Purkinje cell (primary cell): ENCODE results near the gene LYPD8. TPM values are rescaled to one million over a fixed set of nuclear protein-coding genes. Genes with fewer than 3 reads are reported as not detected.

Experiments used
- polyA plus RNA-seq: library from polyadenylated mRNA; unstranded; fragments of >200 nt; fragmentation: Nextera tagmentation; gene quantifications from 2 replicates; pipeline ENCODE4 v1.2.1, GENCODE V29; 2014

Gene LYPD8
- 3.4 and 6.6 TPM in 2 replicates for polyA plus RNA-seq

GRCh38 chr1:248755517-248755916, at the start of gene LYPD8:
LYPD8 (minus strand) TSS chr1:248755759; CDS start chr1:248751081, 4,678 bp downstream.

GRCh38 chr1:248702714-248703113, 52.8 kb downstream of the LYPD8 start, which contains the start of gene OR14I1:
OR14I1 (minus strand) TSS chr1:248702766.

Other genes with a start within 250 kb of the LYPD8 start
- not detected in 2 replicates for gene OR2G6, start 247.7 kb downstream of the LYPD8 start, polyA plus RNA-seq
- gene OR2T29, start 193.0 kb downstream of the LYPD8 start, polyA plus RNA-seq: not detected in 2 replicates
- gene OR2T34, start 181.0 kb downstream of the LYPD8 start, polyA plus RNA-seq: not detected in 2 replicates
- gene OR2T10, start 158.1 kb downstream of the LYPD8 start, polyA plus RNA-seq: not detected in 2 replicates
- not detected in 2 replicates for gene OR2T11, start 120.7 kb downstream of the LYPD8 start, polyA plus RNA-seq
- not detected in 2 replicates for gene OR2T35, start 110.5 kb downstream of the LYPD8 start, polyA plus RNA-seq
- gene OR2T27, start 100.2 kb downstream of the LYPD8 start, polyA plus RNA-seq: not detected in 2 replicates
- gene OR14I1, start 53.0 kb downstream of the LYPD8 start, polyA plus RNA-seq: 0.63 and 3.8 TPM in 2 replicates
- 0.63 and 1.0 TPM in 2 replicates for gene SH3BP5L, start 70.2 kb upstream of the LYPD8 start, polyA plus RNA-seq
- gene ZNF672, start 82.5 kb upstream of the LYPD8 start, polyA plus RNA-seq: 1.5 and 1.7 TPM in 2 replicates
- 4.4 and 6.0 TPM in 2 replicates for gene ZNF692, start 103.3 kb upstream of the LYPD8 start, polyA plus RNA-seq
- gene PGBD2, start 150.5 kb upstream of the LYPD8 start, polyA plus RNA-seq: 1.6 and 1.9 TPM in 2 replicates